Testis (tissue), 3 donors: ENCODE measurements around the gene FOXP4. TPM values are rescaled to one million over a fixed set of nuclear protein-coding genes. Genes with fewer than 3 reads are reported as not detected.

Experiments
- DNase-seq: peaks from one replicate; pipeline ENCODE4 v3.0.0-alpha.2; 2019
- H3K27ac ChIP-seq, 2 donors: fragments of 200-600 bp; sonication (generic); one replicate each; pipeline ENCODE4 v1.5.1; 2019
- H3K27me3 ChIP-seq: fragments of 200-600 bp; sonication (generic); one replicate; pipeline ENCODE4 v1.5.1; 2019
- H3K36me3 ChIP-seq: fragments of 200-600 bp; sonication (generic); one replicate; pipeline ENCODE4 v1.5.1; 2017; ENCODE audit warnings: low read depth; ENCODE audit errors: missing control alignments
- H3K4me1 ChIP-seq: fragments of 200-600 bp; sonication (generic); one replicate; pipeline ENCODE4 v1.5.1; 2019
- H3K4me3 ChIP-seq, 2 donors: fragments of 200-600 bp; sonication (generic); one replicate each; pipeline ENCODE4 v1.5.1; 2017 to 2019
- H3K9me3 ChIP-seq: fragments of 200-600 bp; sonication (generic); one replicate; pipeline ENCODE4 v1.5.1; 2017
- CTCF ChIP-seq, 3 experiments: fragments of 450-650 bp in 2 of 3; fragments of 200-600 bp in 1 of 3; sonication (generic) in 1 of 3; IDR thresholded peaks; one replicate each; pipeline ENCODE4 v1.5.1; 2016 to 2019; ENCODE audit warnings: antibody characterized with exemption in 3 of 3, mild to moderate bottlenecking in 2 of 3, moderate library complexity in 1 of 3
- POLR2A ChIP-seq: fragments of 450-650 bp; IDR thresholded peaks from one replicate; pipeline ENCODE4 v1.6.1; 2017; ENCODE audit warnings: antibody characterized with exemption, mild to moderate bottlenecking, moderate library complexity
- WGBS, 2 donors: methylation state at CpG; one replicate each; pipeline ENCODE4 v1.1.5; 2018; 5-methylcytosine and 5-hydroxymethylcytosine counted together
- intact Hi-C: fragments of 100-400 bp; cut with DNase I; formaldehyde crosslinking; loops from one replicate; pipeline ENCODE4 v1.15.1; 2023; ENCODE audit warnings: low total_unique reads
- polyA plus RNA-seq: library from polyadenylated mRNA; stranded (reverse); fragments of 350-450 nt; fragmentation: Illumina TruSeq; extraction: RNeasy Lipid Tissue Mini Kit (QIAGEN cat#74804); gene quantifications from one replicate; pipeline ENCODE4 v1.2.3, GENCODE V29; 2014; ENCODE audit warnings: low read depth, low replicate concordance; ENCODE audit not compliant: insufficient read depth
- total RNA-seq, 2 donors: library from RNA; depleted of rRNA; stranded (reverse); fragments of >200 nt; gene quantifications; one replicate each; pipeline ENCODE4 v1.2.3, GENCODE V29; 2016

The FOXP4 gene
- total and polyA plus RNA-seq, 3 donors from 2014 or later = 38.0 to 50.2 (median 39.7) TPM

- no peaks in the 10 kb centered on the region for H3K36me3 ChIP-seq
- no peak for DNase-seq
- TF ChIP-seq CTCF (IDR thresholded peaks at IDR 0.05) (no peak), POLR2A (no peak)
- H3K27me3 ChIP-seq = no peaks in the 10 kb centered on the region
- intact Hi-C loops = no loop called here
- no peak overlapping the region for H3K27ac ChIP-seq
- peaks cover 3% of the 10 kb centered on the region for H3K4me1 ChIP-seq
- 86 to 91% methylated on average over 14 to 15 of the region's 15 CpGs for WGBS, 2 donors
- H3K4me3 ChIP-seq = no peak overlapping the region
- H3K9me3 ChIP-seq = no peaks in the 10 kb centered on the region
Observed at GRCh38 chr6:41588111-41588510, 41.9 kb downstream of the FOXP4 start.

- H3K9me3 ChIP-seq = no peaks in the 10 kb centered on the region
- H3K4me1 ChIP-seq = peaks cover 3% of the 10 kb centered on the region
- WGBS, 2 donors = 86 to 94% methylated on average over 4 of the region's 4 CpGs
- H3K4me3 ChIP-seq = no peak overlapping the region
- DNase-seq = no peak
- no peaks in the 10 kb centered on the region for H3K27me3 ChIP-seq
- no peak overlapping the region for H3K27ac ChIP-seq
- intact Hi-C loops = no loop called here
- TF ChIP-seq CTCF (IDR thresholded peaks at IDR 0.05) = no peak
- no peak for TF ChIP-seq POLR2A
- H3K36me3 ChIP-seq = no peaks in the 10 kb centered on the region
Observed at GRCh38 chr6:41589223-41589622, 43.0 kb downstream of the FOXP4 start.

GRCh38 chr6:41589636-41590622 is 43.7 kb downstream of the FOXP4 start:
- H3K27me3 ChIP-seq = no peaks in the 10 kb centered on the region
- H3K27ac ChIP-seq = no peak overlapping the region
- peaks cover 3% of the 10 kb centered on the region for H3K4me1 ChIP-seq
- no peak for DNase-seq
- 91 to 92% methylated on average over 32 to 39 of the region's 39 CpGs for WGBS, 2 donors
- intact Hi-C loops = loop anchor here (5.0 to 10.0 kb wide), 2 partner anchors 165 to 223 kb away; no protein-coding TSS in a partner anchor
- H3K36me3 ChIP-seq = no peaks in the 10 kb centered on the region
- H3K9me3 ChIP-seq = no peaks in the 10 kb centered on the region
- no peak overlapping the region for H3K4me3 ChIP-seq
- TF ChIP-seq CTCF (IDR thresholded peaks at IDR 0.05) (no peak), POLR2A (no peak)

GRCh38 chr6:41591122-41591521 is 44.9 kb downstream of the FOXP4 start:
- intact Hi-C loops = loop anchor here (5.0 to 10.0 kb wide), 2 partner anchors 166 to 224 kb away; no protein-coding TSS in a partner anchor
- TF ChIP-seq CTCF (IDR thresholded peaks at IDR 0.05) (no peak), POLR2A (no peak)
- peaks cover 3% of the 10 kb centered on the region for H3K4me1 ChIP-seq
- no peak overlapping the region for H3K27ac ChIP-seq
- no peaks in the 10 kb centered on the region for H3K36me3 ChIP-seq
- no peaks in the 10 kb centered on the region for H3K27me3 ChIP-seq
- WGBS, 2 donors = 89 to 90% methylated on average over 2 to 6 of the region's 6 CpGs
- no peak overlapping the region for H3K4me3 ChIP-seq
- DNase-seq = no peak
- no peaks in the 10 kb centered on the region for H3K9me3 ChIP-seq
